Parathyroid adenoma (tissue), 2 donors: ENCODE data around the gene PTPRT.

Experiments used
- H2AFZ ChIP-seq: fragments of 300-600 bp; sonication (generic); one replicate; pipeline ENCODE4 v1.7.0; 2017; ENCODE audit warnings: antibody characterized with exemption, mild to moderate bottlenecking
- H3K27ac ChIP-seq: fragments of 300-600 bp; sonication (generic); one replicate; pipeline ENCODE4 v1.7.0; 2017
- H3K27me3 ChIP-seq: fragments of 300-600 bp; sonication (generic); one replicate; pipeline ENCODE4 v1.7.0; 2017; ENCODE audit warnings: low read length; ENCODE audit not compliant: control insufficient read depth, insufficient read depth
- H3K36me3 ChIP-seq: fragments of 300-600 bp; sonication (generic); one replicate; pipeline ENCODE4 v1.7.0; 2017; ENCODE audit warnings: low read length; ENCODE audit not compliant: control insufficient read depth, insufficient read depth
- H3K4me1 ChIP-seq: fragments of 300-600 bp; sonication (generic); one replicate; pipeline ENCODE4 v1.7.0; 2017; ENCODE audit warnings: control low read depth
- H3K4me2 ChIP-seq: fragments of 300-600 bp; sonication (generic); one replicate; pipeline ENCODE4 v1.7.0; 2017; ENCODE audit warnings: low read length
- H3K4me3 ChIP-seq: fragments of 300-600 bp; sonication (generic); one replicate; pipeline ENCODE4 v1.7.0; 2017; ENCODE audit warnings: low read depth, low read length
- H3K79me2 ChIP-seq: fragments of 300-600 bp; sonication (generic); one replicate; pipeline ENCODE4 v1.7.0; 2017; ENCODE audit warnings: control low read depth
- H3K9ac ChIP-seq: fragments of 300-600 bp; sonication (generic); one replicate; pipeline ENCODE4 v1.7.0; 2017; ENCODE audit warnings: mild to moderate bottlenecking
- H3K9me3 ChIP-seq: fragments of 300-600 bp; sonication (generic); one replicate; pipeline ENCODE4 v1.7.0; 2017; ENCODE audit warnings: low read length; ENCODE audit not compliant: control insufficient read depth
- CTCF ChIP-seq: fragments of 300-600 bp; sonication (generic); IDR thresholded peaks from one replicate; pipeline ENCODE4 v1.7.0; 2017; ENCODE audit warnings: antibody characterized with exemption, mild to moderate bottlenecking
- donor health status: primary hyperparathyroidism.

Gene PTPRT

DNA sequence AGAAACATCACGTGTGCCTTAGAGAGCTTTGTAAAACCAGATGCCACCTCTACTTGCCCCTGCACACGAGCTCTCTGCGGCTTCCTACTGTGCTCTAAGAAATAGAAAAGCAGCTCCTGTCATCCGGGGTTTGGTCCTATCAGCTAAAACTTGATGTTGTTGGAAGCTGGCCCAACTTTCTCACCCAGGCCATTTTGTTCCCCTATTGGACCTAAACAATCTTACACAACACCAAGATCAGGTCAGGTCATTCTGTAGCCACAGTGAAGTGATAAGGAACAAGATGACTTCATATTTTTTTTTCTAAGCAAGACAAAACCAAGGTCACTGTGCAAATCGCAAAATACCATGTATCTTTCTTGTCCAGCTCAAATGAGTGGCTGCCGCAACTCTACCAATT lies 486.0 kb downstream of the PTPRT start:
- Histone ChIP-seq H3K4me2 (no peak overlapping the region), H3K79me2 (no peaks in the 10 kb centered on the region), H2AFZ (no peak overlapping the region), H3K4me3 (no peak overlapping the region), H3K9me3 (no peaks in the 10 kb centered on the region), H3K27ac (no peak overlapping the region), H3K27me3 (no peaks in the 10 kb centered on the region), H3K9ac (no peak overlapping the region), H3K4me1 (peaks cover 4% of the 10 kb centered on the region), H3K36me3 (no peaks in the 10 kb centered on the region)
- TF ChIP-seq CTCF, result no peak

GRCh38 chr20:42701948-42702347 lies 487.8 kb downstream of the PTPRT start:
- H3K9ac ChIP-seq, result no peak overlapping the region
- no peaks in the 10 kb centered on the region for H3K36me3 ChIP-seq
- no peaks in the 10 kb centered on the region for H3K79me2 ChIP-seq
- H3K4me2 ChIP-seq, result no peak overlapping the region
- H2AFZ ChIP-seq, result no peak overlapping the region
- peaks cover 4% of the 10 kb centered on the region for H3K4me1 ChIP-seq
- H3K9me3 ChIP-seq, result no peaks in the 10 kb centered on the region
- H3K4me3 ChIP-seq, result no peak overlapping the region
- TF ChIP-seq CTCF, result no peak
- no peaks in the 10 kb centered on the region for H3K27me3 ChIP-seq
- H3K27ac ChIP-seq, result no peak overlapping the region

- no peak overlapping the region for H3K4me2 ChIP-seq
- H3K9me3 ChIP-seq, result no peaks in the 10 kb centered on the region
- H3K27me3 ChIP-seq, result no peaks in the 10 kb centered on the region
- no peak for TF ChIP-seq CTCF
- no peaks in the 10 kb centered on the region for H3K4me1 ChIP-seq
- no peak overlapping the region for H3K9ac ChIP-seq
- no peak overlapping the region for H2AFZ ChIP-seq
- H3K27ac ChIP-seq, result no peak overlapping the region
- no peaks in the 10 kb centered on the region for H3K36me3 ChIP-seq
- no peak overlapping the region for H3K4me3 ChIP-seq
- no peaks in the 10 kb centered on the region for H3K79me2 ChIP-seq
These were observed 489.3 kb downstream of the PTPRT start for GRCh38 chr20:42700372-42700771.

DNA sequence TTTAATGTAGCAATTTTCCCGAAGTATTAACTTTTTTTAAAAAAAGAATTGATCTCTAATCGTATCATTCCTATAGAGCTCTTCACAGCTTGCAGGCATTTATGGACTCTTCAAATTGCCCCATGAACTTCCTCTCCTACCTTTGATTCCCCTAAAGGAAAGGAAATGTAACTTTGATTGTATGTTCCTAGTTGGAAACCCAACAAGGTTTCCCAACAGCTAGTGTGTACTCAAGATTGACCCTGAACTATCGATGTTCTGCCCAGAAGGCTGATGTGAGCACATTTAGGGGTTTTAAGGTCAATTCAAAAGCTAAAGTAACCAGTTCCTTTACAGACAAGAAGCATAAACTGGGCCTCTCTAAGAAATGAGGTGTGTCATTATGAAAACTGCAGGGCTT lies 491.7 kb downstream of the PTPRT start:
- Histone ChIP-seq H3K36me3 (no peaks in the 10 kb centered on the region), H3K79me2 (no peaks in the 10 kb centered on the region), H3K9me3 (no peaks in the 10 kb centered on the region), H3K9ac (no peak overlapping the region), H3K27ac (no peak overlapping the region), H3K4me3 (no peak overlapping the region), H3K27me3 (no peaks in the 10 kb centered on the region), H2AFZ (no peak overlapping the region), H3K4me1 (no peaks in the 10 kb centered on the region), H3K4me2 (no peak overlapping the region)
- TF ChIP-seq CTCF, result no peak

DNA sequence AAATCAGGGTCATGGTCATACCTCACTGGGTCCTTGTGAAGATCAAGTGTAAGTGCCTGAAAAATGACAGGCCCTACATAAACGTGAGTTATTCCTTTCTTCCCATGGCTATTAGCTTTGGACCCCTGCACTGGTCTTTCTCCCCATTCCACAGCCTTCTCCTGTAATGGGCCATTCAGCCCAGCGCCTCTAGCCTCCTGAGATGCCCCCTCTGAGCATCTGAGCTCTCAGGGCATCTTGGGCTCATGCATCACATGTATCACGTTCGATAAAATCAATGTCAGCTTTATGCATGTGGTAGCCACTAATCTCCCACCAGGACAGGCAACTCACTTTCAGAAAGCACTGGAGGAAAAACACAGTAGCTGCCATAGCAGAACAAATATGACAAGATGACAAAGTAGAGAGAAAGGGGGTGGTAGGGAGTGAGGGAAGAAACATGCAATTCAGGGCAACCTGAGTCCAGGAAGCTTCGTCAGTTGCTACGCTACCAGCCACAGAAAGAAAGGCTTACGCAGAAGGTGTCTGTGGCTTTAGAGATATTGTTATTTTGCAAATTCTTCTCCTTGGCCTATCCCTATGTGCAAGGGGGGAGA lies 498.8 kb downstream of the PTPRT start:
- Histone ChIP-seq H3K4me2 (no peak overlapping the region), H3K4me3 (no peak overlapping the region), H3K4me1 (no peaks in the 10 kb centered on the region), H2AFZ (no peak overlapping the region), H3K27me3 (no peaks in the 10 kb centered on the region), H3K9me3 (no peaks in the 10 kb centered on the region), H3K27ac (no peak overlapping the region), H3K79me2 (no peaks in the 10 kb centered on the region), H3K36me3 (no peaks in the 10 kb centered on the region), H3K9ac (no peak overlapping the region)
- no peak for TF ChIP-seq CTCF
